ENCODE measurements around the gene SCN4B.

The SCN4B gene

GRCh38 chr11:118129471-118130172, 23.0 kb downstream of the SCN4B start:
- DNase-seq (ENCODE audit: low spot score) = no peak

GRCh38 chr11:118128721-118129470, 23.7 kb downstream of the SCN4B start:
- DNase-seq (ENCODE audit: low spot score) = no peak

- no peak for DNase-seq (ENCODE audit: low spot score)
Observed at GRCh38 chr11:118128310-118128709, 24.3 kb downstream of the SCN4B start.

GRCh38 chr11:118126082-118126838, 26.4 kb downstream of the SCN4B start:
- DNase-seq (ENCODE audit: low spot score) = no peak

- no peak for DNase-seq (ENCODE audit: low spot score)
Observed at GRCh38 chr11:118124929-118125535, 27.6 kb downstream of the SCN4B start.

- no peak for DNase-seq (ENCODE audit: low spot score)
Observed at GRCh38 chr11:118120793-118121192, 31.8 kb downstream of the SCN4B start.

GRCh38 chr11:118117790-118118601, 34.6 kb downstream of the SCN4B start:
- DNase-seq (ENCODE audit: low spot score) = no peak

GRCh38 chr11:118115048-118115447, 37.6 kb downstream of the SCN4B start:
- no peak for DNase-seq (ENCODE audit: low spot score)

GRCh38 chr11:118114266-118114665, 38.4 kb downstream of the SCN4B start:
- DNase-seq (ENCODE audit: low spot score) = no peak

- DNase-seq (ENCODE audit: low spot score) = no peak
Observed at GRCh38 chr11:118112711-118113430, 39.8 kb downstream of the SCN4B start.

- no peak for DNase-seq (ENCODE audit: low spot score)
Observed at GRCh38 chr11:118111744-118112035, 40.9 kb downstream of the SCN4B start.

GRCh38 chr11:118111019-118111743, 41.4 kb downstream of the SCN4B start:
- no peak for DNase-seq (ENCODE audit: low spot score)

- DNase-seq (ENCODE audit: low spot score) = peak; percentile 27
Observed at GRCh38 chr11:118109231-118109630, 43.4 kb downstream of the SCN4B start.

GRCh38 chr11:118108513-118108912, 44.1 kb downstream of the SCN4B start:
- no peak for DNase-seq (ENCODE audit: low spot score)

GRCh38 chr11:118106789-118107335, 45.8 kb downstream of the SCN4B start:
- peak; percentile 22 for DNase-seq (ENCODE audit: low spot score)

GRCh38 chr11:118105657-118106305, 46.8 kb downstream of the SCN4B start:
- no peak for DNase-seq (ENCODE audit: low spot score)

GRCh38 chr11:118104491-118104890, 48.1 kb downstream of the SCN4B start:
- no peak for DNase-seq (ENCODE audit: low spot score)

GRCh38 chr11:118102721-118103261, 49.8 kb downstream of the SCN4B start:
- no peak for DNase-seq (ENCODE audit: low spot score)

- DNase-seq (ENCODE audit: low spot score) = no peak
Observed at GRCh38 chr11:118100691-118101232, 51.9 kb downstream of the SCN4B start.

All from AG08396 (cell line).